Endothelial cell of umbilical vein (primary cell): ENCODE results near the gene CPSF3. TPM values are rescaled to one million over a fixed set of nuclear protein-coding genes. Genes with fewer than 3 reads are reported as not detected.

Experiments used
- BruUV-seq: library from RNA; stranded (reverse); fragments of 400-500 nt; replicated peaks from 2 replicates; lab custom pipeline; 2021; lab: Mats Ljungman, UMichigan
- CTCF ChIA-PET: fragments of 300-600, 350-600 bp; sonication (Branson Sonifier 250); formaldehyde crosslinking; loops from one replicate; lab custom pipeline; 2021; ENCODE audit warnings: antibody characterized with exemption, inconsistent platforms; lab: Charles Lee
- POLR2A ChIA-PET: fragments of 300-600, 350-600 bp; sonication (Branson Sonifier 250); formaldehyde crosslinking; loops from one replicate; lab custom pipeline; 2021; ENCODE audit warnings: antibody characterized with exemption, inconsistent platforms; lab: Charles Lee
- DNase-seq: peaks from one replicate; pipeline ENCODE4 v3.0.0-alpha.2; 2011; ENCODE audit warnings: low read depth, low spot score
- FAIRE-seq: peaks from 2 replicates; lab custom pipeline; 2011; peaks lifted over from hg19 to GRCh38; lab: Jason Lieb, UNC
- H2AFZ ChIP-seq: 2 replicates; pipeline ENCODE4 v1.6.0; 2012; ENCODE audit warnings: low read depth, low read length, control low read depth, inconsistent platforms
- H3K27ac ChIP-seq: 2 replicates; pipeline ENCODE4 v1.5.1; 2011; ENCODE audit warnings: low read depth, mild to moderate bottlenecking, control low read depth, low read length, moderate library complexity; ENCODE audit not compliant: insufficient read depth
- H3K27me3 ChIP-seq, 2 experiments: 2 replicates each; pipeline versions ENCODE4 v1.6.0 to v1.6.1; 2011; ENCODE audit warnings: low read length in 2 of 2, mixed read lengths in 1 of 2; ENCODE audit not compliant: control insufficient read depth in 2 of 2, insufficient read depth in 2 of 2
- H3K36me3 ChIP-seq, 2 experiments: 2 replicates in 1 of 2; 3 replicates in 1 of 2; pipeline ENCODE4 v1.5.1; 2011; ENCODE audit warnings: low read length in 2 of 2, mild to moderate bottlenecking in 1 of 2, moderate library complexity in 1 of 2; ENCODE audit not compliant: control insufficient read depth in 2 of 2, insufficient read depth in 2 of 2; ENCODE audit errors: extremely low read depth in 1 of 2
- H3K4me1 ChIP-seq: 3 replicates; pipeline ENCODE4 v1.5.1; 2011; ENCODE audit warnings: mild to moderate bottlenecking, low read length; ENCODE audit not compliant: control insufficient read depth, insufficient read depth; ENCODE audit errors: extremely low read depth
- H3K4me2 ChIP-seq: 2 replicates; pipeline ENCODE4 v1.6.1; 2011; ENCODE audit warnings: low read length, control low read depth, mixed read lengths; ENCODE audit not compliant: insufficient read depth
- H3K4me3 ChIP-seq, 3 experiments: fragments of 200-600 bp in 1 of 3; sonication (generic), shearing (Covaris generic) in 1 of 3; replicated peaks in 1 of 3; 2 replicates each; pipeline ENCODE4 v1.5.1; 2011 to 2016; ENCODE audit warnings: control low read depth in 3 of 3, low read length in 3 of 3, mild to moderate bottlenecking in 2 of 3, inconsistent platforms in 1 of 3, low read depth in 1 of 3, moderate library complexity in 1 of 3; ENCODE audit not compliant: insufficient read depth in 1 of 3
- H3K79me2 ChIP-seq: 2 replicates; pipeline ENCODE4 v1.6.0; 2012; ENCODE audit warnings: low read length, inconsistent platforms; ENCODE audit not compliant: control insufficient read depth, insufficient read depth
- H3K9ac ChIP-seq: replicated peaks from 2 replicates; pipeline ENCODE3; 2011; ENCODE audit warnings: low read length, control low read depth; ENCODE audit not compliant: insufficient read depth; ENCODE audit errors: extremely low read depth
- H3K9me1 ChIP-seq: replicated peaks from 3 replicates; pipeline ENCODE4 v1.6.0; 2011; ENCODE audit warnings: mild to moderate bottlenecking, low read length; ENCODE audit not compliant: control insufficient read depth, insufficient read depth; ENCODE audit errors: extremely low read depth
- H3K9me3 ChIP-seq: replicated peaks from 2 replicates; pipeline ENCODE4 v1.5.1; 2012; ENCODE audit warnings: low read length, inconsistent platforms; ENCODE audit not compliant: control insufficient read depth, insufficient read depth
- H4K20me1 ChIP-seq: replicated peaks from 2 replicates; pipeline ENCODE3; 2011; ENCODE audit warnings: mild to moderate bottlenecking, low read length; ENCODE audit not compliant: control insufficient read depth, insufficient read depth; ENCODE audit errors: extremely low read depth
- GATA2 ChIP-seq: IDR thresholded peaks from 2 replicates; pipeline ENCODE4 v1.7.0; 2011; ENCODE audit warnings: low read depth, mild to moderate bottlenecking, moderate library complexity, mixed read lengths, low read length; ENCODE audit not compliant: insufficient read length, insufficient read depth
- MYC ChIP-seq: IDR thresholded peaks from one replicate; pipeline ENCODE4 v1.6.1; 2011; ENCODE audit warnings: mild to moderate bottlenecking, low read depth, low read length
- POLR2AphosphoS5 ChIP-seq: IDR thresholded peaks from 2 replicates; pipeline ENCODE4 v1.6.1; 2012; ENCODE audit warnings: low read depth, mild to moderate bottlenecking, control low read depth, low read length, moderate library complexity; ENCODE audit not compliant: insufficient read depth
- dilution Hi-C: fragments of 300-500 bp; cut with MboI; formaldehyde crosslinking; loops from one replicate; pipeline ENCODE4 v1.15.0; 2019; ENCODE audit warnings: low sequenced_read_pairs; ENCODE audit not compliant: extremely low pct_ligation_motif_present
- intact Hi-C: fragments of 100-400 bp; cut with micrococcal nuclease; formaldehyde crosslinking; loops from one replicate; pipeline ENCODE4 v1.10.0; 2022
- polyA plus RNA-seq, 4 experiments: library from polyadenylated mRNA; depleted of rRNA in 3 of 4; stranded (reverse) in 3 of 4; unstranded in 1 of 4; fragments of >200 nt; gene quantifications; 2 replicates each; pipeline versions ENCODE4 v1.2.1 to v1.2.3, GENCODE V29; 2011 to 2012; ENCODE audit warnings: missing spikeins in 1 of 4
- total RNA-seq: library from RNA; stranded (reverse); gene quantifications from 2 replicates; pipeline ENCODE4 v1.2.3, GENCODE V29; 2021
- TF ChIP-seq, protein P1 (sequence below): IDR thresholded peaks from 2 replicates; pipeline ENCODE4 v1.6.1; 2011; ENCODE audit not compliant: insufficient read depth, insufficient read length

The CPSF3 gene
- total and polyA plus RNA-seq, 2 donors (not counting 3 experiments of a cell fraction or from before 2014, with no cell fraction given), result 13.7 to 35.6 TPM

DNA sequence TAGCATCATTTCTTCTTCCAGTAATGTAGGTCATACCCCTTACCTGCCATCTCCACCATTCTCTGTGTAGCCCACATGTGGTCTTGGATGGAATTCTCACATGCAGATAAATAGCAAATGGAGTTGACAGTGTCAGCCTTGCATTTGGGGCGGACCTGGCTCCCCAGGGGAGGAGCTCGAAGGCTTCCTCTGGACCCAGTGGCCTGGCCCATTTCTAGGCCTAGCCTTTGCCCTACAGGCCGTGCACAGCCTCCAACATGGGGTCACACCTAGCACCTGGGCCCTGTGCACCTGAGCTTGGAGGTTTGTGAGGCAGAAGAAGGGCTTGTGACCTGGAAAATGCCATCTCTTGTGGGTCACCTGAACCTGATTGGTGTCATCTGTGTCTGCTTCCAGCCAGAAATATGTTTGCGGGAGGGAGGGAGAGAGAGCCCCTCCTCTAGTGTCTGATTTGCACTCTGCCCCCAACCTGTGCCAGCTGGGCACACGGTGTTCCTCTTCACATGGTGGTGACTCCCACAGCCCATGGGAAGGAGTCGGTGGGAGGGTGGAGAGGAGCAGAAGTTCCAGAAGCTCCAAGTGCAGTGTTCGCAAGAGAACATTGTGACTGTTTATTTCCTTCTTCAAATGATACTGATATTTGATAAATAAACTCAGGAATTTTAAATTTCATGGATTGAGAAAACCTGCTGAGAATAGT lies 33.2 kb upstream of the CPSF3 start:
- Histone ChIP-seq H4K20me1 (no peaks in the 10 kb centered on the region), H3K9me1 (no peaks in the 10 kb centered on the region), H3K4me2 (no peak overlapping the region), H3K79me2 (no peaks in the 10 kb centered on the region), H3K4me1 (no peaks in the 10 kb centered on the region), H3K9ac (no peak overlapping the region), H3K4me3 (no peak overlapping the region), H3K36me3 (peaks cover 37 to 48% of the 10 kb centered on the region in 2 experiments), H2AFZ (no peak overlapping the region), H3K9me3 (no peaks in the 10 kb centered on the region), H3K27ac (no peak overlapping the region), H3K27me3 (no peaks in the 10 kb centered on the region)
- dilution Hi-C loops (no loop called here), intact Hi-C loops (no loop called here)
- TF ChIP-seq POLR2AphosphoS5 (no peak), MYC (no peak), GATA2 (no peak)
- TF ChIP-seq, protein P1, sequence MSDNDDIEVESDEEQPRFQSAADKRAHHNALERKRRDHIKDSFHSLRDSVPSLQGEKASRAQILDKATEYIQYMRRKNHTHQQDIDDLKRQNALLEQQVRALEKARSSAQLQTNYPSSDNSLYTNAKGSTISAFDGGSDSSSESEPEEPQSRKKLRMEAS, result no peak
- DNase-seq, result no peak
- no peak for FAIRE-seq
- ChIA-PET POLR2A (no interaction called here), CTCF (no interaction called here)
- no TSS peak for BruUV-seq

DNA sequence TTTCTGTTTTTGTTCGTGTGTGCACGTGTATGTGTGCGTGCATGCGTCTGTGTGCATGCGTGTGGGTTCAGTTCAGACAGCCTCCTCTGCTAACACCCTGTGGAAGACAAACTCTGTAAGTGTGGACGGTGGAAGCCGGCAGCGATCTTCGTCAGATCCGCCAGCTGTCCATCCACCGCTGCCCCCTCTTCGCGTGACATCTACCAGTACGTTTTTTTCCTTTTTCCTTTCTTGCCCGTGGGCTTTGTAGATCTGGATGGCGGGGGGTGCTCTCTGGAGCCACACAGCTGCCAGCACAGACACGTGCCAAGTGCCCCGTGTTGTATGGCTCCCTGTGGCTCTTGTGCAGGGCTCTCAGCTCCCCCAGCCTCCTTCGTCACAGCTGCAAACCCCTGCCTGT lies 32.5 kb upstream of the CPSF3 start:
- no peak overlapping the region for H2AFZ ChIP-seq
- H3K79me2 ChIP-seq, result no peaks in the 10 kb centered on the region
- ChIA-PET CTCF (no interaction called here), POLR2A (no interaction called here)
- FAIRE-seq (no peak), DNase-seq (no peak)
- dilution Hi-C loops (no loop called here), intact Hi-C loops (no loop called here)
- H3K27me3 ChIP-seq, result no peaks in the 10 kb centered on the region
- no peak for TF ChIP-seq GATA2
- H3K4me2 ChIP-seq, result no peak overlapping the region
- no peak overlapping the region for H3K27ac ChIP-seq
- no TSS peak for BruUV-seq
- no peaks in the 10 kb centered on the region for H3K9me1 ChIP-seq
- H3K9ac ChIP-seq, result no peak overlapping the region
- H3K9me3 ChIP-seq, result no peaks in the 10 kb centered on the region
- no peak overlapping the region for H3K4me3 ChIP-seq
- H4K20me1 ChIP-seq, result no peaks in the 10 kb centered on the region
- H3K36me3 ChIP-seq, result peaks cover 31 to 46% of the 10 kb centered on the region in 2 experiments
- no peaks in the 10 kb centered on the region for H3K4me1 ChIP-seq
